WTC11 (cell line): ENCODE results near the gene ZBTB12. TPM values are rescaled to one million over a fixed set of nuclear protein-coding genes. Genes with fewer than 3 reads are reported as not detected.

Experiments used
- ATAC-seq: fragments of 200-7000 bp; cut with Tn5 transposase; 2 replicates; pipeline ENCODE4 v1.10.0; 2021; ENCODE audit warnings: mild to moderate bottlenecking, moderate library complexity
- CTCF ChIA-PET: fragments of 300-600 bp; sonication (Branson Sonifier 250); formaldehyde crosslinking; loops from one replicate; lab custom pipeline; 2021; ENCODE audit warnings: antibody characterized with exemption; lab: Charles Lee
- POLR2A ChIA-PET: fragments of 350-600 bp; sonication (Branson Sonifier 250); formaldehyde crosslinking; loops from one replicate; lab custom pipeline; 2021; ENCODE audit warnings: antibody characterized with exemption; lab: Charles Lee
- DNase-seq: peaks from one replicate; pipeline ENCODE4 v3.0.0; 2021; ENCODE audit warnings: low spot score
- H3K27ac Mint-ChIP-seq: 2 replicates; pipeline ENCODE4 v1.8.0; 2021; ENCODE audit warnings: mixed read lengths
- H3K27me3 Mint-ChIP-seq: 2 replicates; pipeline ENCODE4 v1.8.0; 2021; ENCODE audit warnings: low read depth, mild to moderate bottlenecking, moderate library complexity, mixed read lengths
- H3K36me3 Mint-ChIP-seq: 2 replicates; pipeline ENCODE4 v1.8.0; 2021; ENCODE audit warnings: mixed read lengths
- H3K4me1 Mint-ChIP-seq: 2 replicates; pipeline ENCODE4 v1.8.0; 2022; ENCODE audit warnings: mixed read lengths
- H3K4me3 Mint-ChIP-seq: 2 replicates; pipeline ENCODE4 v1.8.0; 2021; ENCODE audit warnings: mild to moderate bottlenecking, moderate library complexity, mixed read lengths
- H3K9me3 Mint-ChIP-seq: 2 replicates; pipeline ENCODE4 v1.8.0; 2021; ENCODE audit warnings: mixed read lengths
- ELF4 ChIP-seq: sonication (generic); formaldehyde crosslinking; IDR thresholded peaks from 2 replicates; pipeline ENCODE4 v1.8.1; 2022; ENCODE audit warnings: low read depth, mild to moderate bottlenecking, moderate library complexity, missing genetic modification reagents
- ETV6 ChIP-seq: sonication (generic); formaldehyde crosslinking; IDR thresholded peaks from 2 replicates; pipeline ENCODE4 v1.8.1; 2022; ENCODE audit warnings: mild to moderate bottlenecking, missing genetic modification reagents
- IRF2 ChIP-seq: sonication (generic); formaldehyde crosslinking; IDR thresholded peaks from 2 replicates; pipeline ENCODE4 v1.8.0; 2022; ENCODE audit warnings: low read depth, missing genetic modification reagents, borderline replicate concordance
- NFATC4 ChIP-seq: fragments of 250-450 bp; sonication (Bioruptor Pico); IDR thresholded peaks from 2 replicates; pipeline ENCODE4 v1.9.0; 2021; ENCODE audit warnings: mild to moderate bottlenecking
- NFE2L1 ChIP-seq: sonication (generic); formaldehyde crosslinking; IDR thresholded peaks from 2 replicates; pipeline ENCODE4 v1.8.1; 2023; ENCODE audit warnings: missing genetic modification reagents
- NR2C2 ChIP-seq: sonication (generic); formaldehyde crosslinking; IDR thresholded peaks from 2 replicates; pipeline ENCODE4 v1.8.0; 2022; ENCODE audit warnings: mild to moderate bottlenecking, missing genetic modification reagents
- PRDM15 ChIP-seq: sonication (generic); formaldehyde crosslinking; IDR thresholded peaks from 2 replicates; pipeline ENCODE4 v1.8.0; 2022; ENCODE audit warnings: missing genetic modification reagents
- PREB ChIP-seq: sonication (generic); formaldehyde crosslinking; IDR thresholded peaks from 2 replicates; pipeline ENCODE4 v1.8.1; 2022; ENCODE audit warnings: mild to moderate bottlenecking, missing genetic modification reagents, moderate library complexity, borderline replicate concordance
- SP1 ChIP-seq: sonication (generic); formaldehyde crosslinking; conservative IDR thresholded peaks from 2 replicates; pipeline ENCODE4 v1.8.1; 2022; ENCODE audit warnings: missing genetic modification reagents
- TEAD4 ChIP-seq: sonication (generic); formaldehyde crosslinking; IDR thresholded peaks from 2 replicates; pipeline ENCODE4 v1.8.0; 2022; ENCODE audit warnings: mild to moderate bottlenecking, missing genetic modification reagents
- ZNF425 ChIP-seq: fragments of 250-450 bp; sonication (Bioruptor Pico); conservative IDR thresholded peaks from 2 replicates; pipeline ENCODE4 v1.9.0; 2021; ENCODE audit warnings: mild to moderate bottlenecking
- ZNF671 ChIP-seq: fragments of 250-450 bp; sonication (Bioruptor Pico); IDR thresholded peaks from 2 replicates; pipeline ENCODE4 v1.8.0; 2021; ENCODE audit warnings: mild to moderate bottlenecking
- total RNA-seq: library from RNA; stranded (reverse); gene quantifications from 3 replicates; pipeline ENCODE4 v1.2.3, GENCODE V29; 2021
- TF ChIP-seq, protein P1 (sequence below): sonication (generic); formaldehyde crosslinking; IDR thresholded peaks from 2 replicates; pipeline ENCODE4 v1.8.1; 2023; ENCODE audit warnings: mild to moderate bottlenecking, missing genetic modification reagents
- TF ChIP-seq, protein P2 (sequence below): sonication (generic); formaldehyde crosslinking; IDR thresholded peaks from 2 replicates; pipeline ENCODE4 v1.8.0; 2023; ENCODE audit warnings: missing genetic modification reagents, mild to moderate bottlenecking, borderline replicate concordance
- TF ChIP-seq, protein P3 (sequence below): sonication (generic); formaldehyde crosslinking; IDR thresholded peaks from 2 replicates; pipeline ENCODE4 v1.8.1; 2023; ENCODE audit warnings: mild to moderate bottlenecking, missing genetic modification reagents, moderate library complexity
- TF ChIP-seq, protein P4 (sequence below): sonication (generic); formaldehyde crosslinking; conservative IDR thresholded peaks from 2 replicates; pipeline ENCODE4 v1.8.1; 2023; ENCODE audit warnings: mild to moderate bottlenecking, low read depth, missing genetic modification reagents, moderate library complexity

The ZBTB12 gene
- total RNA-seq, 1 experiment from 2014 or later, result 24.0 TPM

DNA sequence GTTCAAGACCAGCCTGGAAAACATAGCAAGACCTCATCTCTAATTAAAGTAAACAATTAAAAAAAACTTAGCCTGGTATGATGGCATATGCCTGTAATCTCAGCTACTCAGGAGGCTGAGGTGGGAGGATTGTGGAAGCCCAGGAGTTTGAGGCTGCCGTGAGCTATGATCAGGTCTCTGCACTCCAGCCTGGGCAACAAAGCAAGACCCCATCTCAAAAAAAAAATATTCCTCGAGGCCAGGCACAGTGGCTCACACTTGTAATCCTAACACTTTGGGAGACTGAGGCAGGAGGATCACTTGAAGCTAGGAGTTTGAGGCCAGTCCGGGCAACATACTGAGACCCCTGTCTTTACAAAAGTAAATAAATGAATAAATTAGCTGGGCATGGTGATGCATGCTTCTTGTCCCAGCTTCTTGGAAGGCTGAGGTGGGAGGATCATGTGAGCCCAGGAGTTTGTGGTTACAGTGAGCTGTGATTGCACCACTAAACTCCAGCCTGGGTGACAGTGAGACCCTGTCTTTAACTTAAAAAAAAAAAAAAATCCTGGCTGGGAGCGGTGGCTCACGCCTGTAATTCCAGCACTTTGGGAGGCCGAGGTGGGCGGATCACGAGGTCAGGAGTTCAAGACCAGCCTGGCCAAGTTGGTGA, 16.3 kb upstream of the ZBTB12 start:
- ChIA-PET POLR2A (interaction anchor here (0.7 kb wide), 1 partner anchor 103 kb away, joined by 3 read pairs; the partner anchor contains the start of genes HSPA1A and HSPA1L), CTCF (interaction anchor here (0.9 to 2.3 kb wide), 3 partner anchors 16 to 127 kb away, joined by 3 to 12 read pairs (median 3); no protein-coding TSS in a partner anchor)
- no peak for DNase-seq
- no peak for TF ChIP-seq ZNF425
- TF ChIP-seq PREB (CRISPR knock-in tag), result no peak
- TF ChIP-seq, protein P1, sequence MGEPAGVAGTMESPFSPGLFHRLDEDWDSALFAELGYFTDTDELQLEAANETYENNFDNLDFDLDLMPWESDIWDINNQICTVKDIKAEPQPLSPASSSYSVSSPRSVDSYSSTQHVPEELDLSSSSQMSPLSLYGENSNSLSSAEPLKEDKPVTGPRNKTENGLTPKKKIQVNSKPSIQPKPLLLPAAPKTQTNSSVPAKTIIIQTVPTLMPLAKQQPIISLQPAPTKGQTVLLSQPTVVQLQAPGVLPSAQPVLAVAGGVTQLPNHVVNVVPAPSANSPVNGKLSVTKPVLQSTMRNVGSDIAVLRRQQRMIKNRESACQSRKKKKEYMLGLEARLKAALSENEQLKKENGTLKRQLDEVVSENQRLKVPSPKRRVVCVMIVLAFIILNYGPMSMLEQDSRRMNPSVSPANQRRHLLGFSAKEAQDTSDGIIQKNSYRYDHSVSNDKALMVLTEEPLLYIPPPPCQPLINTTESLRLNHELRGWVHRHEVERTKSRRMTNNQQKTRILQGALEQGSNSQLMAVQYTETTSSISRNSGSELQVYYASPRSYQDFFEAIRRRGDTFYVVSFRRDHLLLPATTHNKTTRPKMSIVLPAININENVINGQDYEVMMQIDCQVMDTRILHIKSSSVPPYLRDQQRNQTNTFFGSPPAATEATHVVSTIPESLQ (CRISPR knock-in tag), result no peak
- TF ChIP-seq, protein P2, sequence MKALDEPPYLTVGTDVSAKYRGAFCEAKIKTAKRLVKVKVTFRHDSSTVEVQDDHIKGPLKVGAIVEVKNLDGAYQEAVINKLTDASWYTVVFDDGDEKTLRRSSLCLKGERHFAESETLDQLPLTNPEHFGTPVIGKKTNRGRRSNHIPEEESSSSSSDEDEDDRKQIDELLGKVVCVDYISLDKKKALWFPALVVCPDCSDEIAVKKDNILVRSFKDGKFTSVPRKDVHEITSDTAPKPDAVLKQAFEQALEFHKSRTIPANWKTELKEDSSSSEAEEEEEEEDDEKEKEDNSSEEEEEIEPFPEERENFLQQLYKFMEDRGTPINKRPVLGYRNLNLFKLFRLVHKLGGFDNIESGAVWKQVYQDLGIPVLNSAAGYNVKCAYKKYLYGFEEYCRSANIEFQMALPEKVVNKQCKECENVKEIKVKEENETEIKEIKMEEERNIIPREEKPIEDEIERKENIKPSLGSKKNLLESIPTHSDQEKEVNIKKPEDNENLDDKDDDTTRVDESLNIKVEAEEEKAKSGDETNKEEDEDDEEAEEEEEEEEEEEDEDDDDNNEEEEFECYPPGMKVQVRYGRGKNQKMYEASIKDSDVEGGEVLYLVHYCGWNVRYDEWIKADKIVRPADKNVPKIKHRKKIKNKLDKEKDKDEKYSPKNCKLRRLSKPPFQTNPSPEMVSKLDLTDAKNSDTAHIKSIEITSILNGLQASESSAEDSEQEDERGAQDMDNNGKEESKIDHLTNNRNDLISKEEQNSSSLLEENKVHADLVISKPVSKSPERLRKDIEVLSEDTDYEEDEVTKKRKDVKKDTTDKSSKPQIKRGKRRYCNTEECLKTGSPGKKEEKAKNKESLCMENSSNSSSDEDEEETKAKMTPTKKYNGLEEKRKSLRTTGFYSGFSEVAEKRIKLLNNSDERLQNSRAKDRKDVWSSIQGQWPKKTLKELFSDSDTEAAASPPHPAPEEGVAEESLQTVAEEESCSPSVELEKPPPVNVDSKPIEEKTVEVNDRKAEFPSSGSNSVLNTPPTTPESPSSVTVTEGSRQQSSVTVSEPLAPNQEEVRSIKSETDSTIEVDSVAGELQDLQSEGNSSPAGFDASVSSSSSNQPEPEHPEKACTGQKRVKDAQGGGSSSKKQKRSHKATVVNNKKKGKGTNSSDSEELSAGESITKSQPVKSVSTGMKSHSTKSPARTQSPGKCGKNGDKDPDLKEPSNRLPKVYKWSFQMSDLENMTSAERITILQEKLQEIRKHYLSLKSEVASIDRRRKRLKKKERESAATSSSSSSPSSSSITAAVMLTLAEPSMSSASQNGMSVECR, result no peak
- TF ChIP-seq, protein P3, sequence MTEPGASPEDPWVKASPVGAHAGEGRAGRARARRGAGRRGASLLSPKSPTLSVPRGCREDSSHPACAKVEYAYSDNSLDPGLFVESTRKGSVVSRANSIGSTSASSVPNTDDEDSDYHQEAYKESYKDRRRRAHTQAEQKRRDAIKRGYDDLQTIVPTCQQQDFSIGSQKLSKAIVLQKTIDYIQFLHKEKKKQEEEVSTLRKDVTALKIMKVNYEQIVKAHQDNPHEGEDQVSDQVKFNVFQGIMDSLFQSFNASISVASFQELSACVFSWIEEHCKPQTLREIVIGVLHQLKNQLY, result no peak
- no peak for TF ChIP-seq ELF4 (CRISPR knock-in tag)
- no peak for TF ChIP-seq ETV6 (CRISPR knock-in tag)
- TF ChIP-seq IRF2 (CRISPR knock-in tag), result no peak
- TF ChIP-seq, protein P4, sequence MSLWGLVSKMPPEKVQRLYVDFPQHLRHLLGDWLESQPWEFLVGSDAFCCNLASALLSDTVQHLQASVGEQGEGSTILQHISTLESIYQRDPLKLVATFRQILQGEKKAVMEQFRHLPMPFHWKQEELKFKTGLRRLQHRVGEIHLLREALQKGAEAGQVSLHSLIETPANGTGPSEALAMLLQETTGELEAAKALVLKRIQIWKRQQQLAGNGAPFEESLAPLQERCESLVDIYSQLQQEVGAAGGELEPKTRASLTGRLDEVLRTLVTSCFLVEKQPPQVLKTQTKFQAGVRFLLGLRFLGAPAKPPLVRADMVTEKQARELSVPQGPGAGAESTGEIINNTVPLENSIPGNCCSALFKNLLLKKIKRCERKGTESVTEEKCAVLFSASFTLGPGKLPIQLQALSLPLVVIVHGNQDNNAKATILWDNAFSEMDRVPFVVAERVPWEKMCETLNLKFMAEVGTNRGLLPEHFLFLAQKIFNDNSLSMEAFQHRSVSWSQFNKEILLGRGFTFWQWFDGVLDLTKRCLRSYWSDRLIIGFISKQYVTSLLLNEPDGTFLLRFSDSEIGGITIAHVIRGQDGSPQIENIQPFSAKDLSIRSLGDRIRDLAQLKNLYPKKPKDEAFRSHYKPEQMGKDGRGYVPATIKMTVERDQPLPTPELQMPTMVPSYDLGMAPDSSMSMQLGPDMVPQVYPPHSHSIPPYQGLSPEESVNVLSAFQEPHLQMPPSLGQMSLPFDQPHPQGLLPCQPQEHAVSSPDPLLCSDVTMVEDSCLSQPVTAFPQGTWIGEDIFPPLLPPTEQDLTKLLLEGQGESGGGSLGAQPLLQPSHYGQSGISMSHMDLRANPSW (CRISPR knock-in tag), result no peak
- no peak for TF ChIP-seq SP1 (CRISPR knock-in tag)
- no peak for TF ChIP-seq NR2C2
- TF ChIP-seq TEAD4 (CRISPR knock-in tag), result no peak
- no peak for TF ChIP-seq NFATC4 (CRISPR knock-in tag)
- no peak for TF ChIP-seq PRDM15 (CRISPR knock-in tag)
- no peak for TF ChIP-seq NFE2L1
- TF ChIP-seq ZNF671 (CRISPR knock-in tag), result no peak

More for the DNA sequence above, 16.3 kb upstream of the ZBTB12 start:
- H3K4me1 Mint-ChIP-seq, result no peaks in the 10 kb centered on the region
- ATAC-seq, result no peak
- H3K27me3 Mint-ChIP-seq, result no peaks in the 10 kb centered on the region; the same call in 1 of the 2 replicates
- H3K27ac Mint-ChIP-seq, result no peak overlapping the region
- H3K9me3 Mint-ChIP-seq, result peaks cover 5% of the 10 kb centered on the region; the same call in 1 of the 2 replicates
- H3K36me3 Mint-ChIP-seq, result no peaks in the 10 kb centered on the region
- H3K4me3 Mint-ChIP-seq, result no peak overlapping the region
